Posterior cingulate gyrus (tissue), 11 donors: ENCODE data around the gene TMEM87B.
"Not testable (repeated sequence)": the region's sequence is repeated elsewhere in the genome, so short reads cannot be mapped to it uniquely, and the experiment has no call there.

Experiments
- DNase-seq, 10 donors: peaks; one replicate each; pipeline versions ENCODE4 v3.0.0 to v3.0.0-alpha.2; 2020 to 2021; ENCODE audit warnings: mixed read lengths in 3 of 10
- intact Hi-C: fragments of 100-400 bp; cut with DNase I; formaldehyde crosslinking; loops from one replicate; pipeline ENCODE4 v1.15.1; 2023

TMEM87B gene

DNA sequence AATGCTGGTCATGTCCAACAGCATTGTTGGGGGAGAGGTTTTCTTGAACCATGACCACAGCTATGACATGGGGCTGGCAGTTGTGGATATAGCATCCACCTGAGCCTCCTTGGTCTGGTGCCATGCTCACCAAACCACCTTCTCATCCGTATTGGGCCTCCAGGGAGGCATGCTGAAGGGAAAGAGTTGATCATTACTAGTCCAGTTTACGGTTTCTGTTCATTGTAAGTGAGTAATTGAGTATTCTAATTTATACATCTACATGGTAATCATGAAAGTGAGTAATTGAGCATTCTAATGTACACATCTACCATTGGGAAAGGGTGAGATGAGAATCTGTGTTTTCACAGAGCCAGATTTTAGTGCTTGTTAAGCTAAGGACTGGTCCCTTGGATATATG, 6.8 kb downstream of the TMEM87B start:
- intact Hi-C loops, result no loop called here
- no peak for DNase-seq

DNA sequence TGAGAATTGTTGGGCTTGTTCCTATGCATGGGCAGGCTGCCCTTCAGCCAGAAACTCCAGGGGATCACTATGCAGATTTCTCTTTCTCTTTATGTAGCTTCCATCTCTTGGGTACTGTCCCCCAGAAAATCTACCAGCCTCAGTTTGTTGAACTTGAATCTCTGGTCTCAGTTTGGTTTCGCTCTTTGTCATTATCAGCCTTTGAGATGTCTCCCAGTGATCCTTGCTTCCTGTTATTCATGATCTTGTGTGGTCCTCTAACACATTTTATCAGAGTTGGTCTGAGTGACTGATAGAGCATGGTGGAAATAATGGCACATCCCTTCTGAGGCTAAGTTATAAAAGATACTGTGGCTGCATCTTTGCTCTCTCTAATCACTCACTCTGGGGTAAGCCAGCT, 7.8 kb downstream of the TMEM87B start:
- DNase-seq, result no peak
- intact Hi-C loops, result no loop called here

GRCh38 chr2:112065486-112065885, 10.4 kb downstream of the TMEM87B start:
- intact Hi-C loops, result no loop called here
- no peak for DNase-seq

DNA sequence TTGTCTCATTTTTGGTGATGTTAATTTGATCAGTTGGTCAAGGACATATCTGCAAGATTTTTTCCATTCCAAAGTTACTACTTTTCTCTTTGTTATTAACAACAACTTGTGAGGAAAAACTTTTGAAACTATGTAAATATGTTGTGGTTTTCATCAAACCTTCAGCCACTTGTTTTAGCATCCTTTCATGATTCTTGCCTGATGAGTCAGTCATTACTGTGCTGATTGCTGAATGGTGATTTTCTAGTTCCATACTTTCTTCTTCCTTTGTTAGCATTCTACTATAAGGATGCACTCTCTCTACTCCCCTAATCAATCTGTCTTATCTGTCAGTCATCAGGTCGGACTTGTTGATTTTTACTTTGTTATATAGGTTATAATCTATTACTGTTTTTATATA, 10.9 kb downstream of the TMEM87B start:
- intact Hi-C loops, result no loop called here
- no peak for DNase-seq

DNA sequence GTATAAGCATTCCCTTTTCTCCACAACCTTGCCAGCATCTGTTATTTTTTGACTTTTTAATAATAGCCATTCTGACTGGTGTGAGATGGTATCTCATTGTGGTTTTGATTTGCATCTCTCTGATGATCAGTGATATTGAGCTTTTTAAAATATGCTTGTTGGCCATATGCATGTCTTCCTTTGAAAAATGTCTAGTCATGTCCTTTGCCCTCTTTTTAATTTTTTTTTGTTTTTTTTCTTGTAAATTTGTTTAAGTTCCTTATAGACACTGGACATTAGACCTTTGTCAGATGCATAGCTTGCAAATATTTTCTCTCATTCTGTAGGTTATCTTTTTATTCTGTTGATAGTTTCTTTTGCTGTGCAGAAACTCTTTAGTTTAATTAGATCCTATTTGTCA, 14.7 kb downstream of the TMEM87B start:
- intact Hi-C loops, result not testable (repeated sequence)

DNA sequence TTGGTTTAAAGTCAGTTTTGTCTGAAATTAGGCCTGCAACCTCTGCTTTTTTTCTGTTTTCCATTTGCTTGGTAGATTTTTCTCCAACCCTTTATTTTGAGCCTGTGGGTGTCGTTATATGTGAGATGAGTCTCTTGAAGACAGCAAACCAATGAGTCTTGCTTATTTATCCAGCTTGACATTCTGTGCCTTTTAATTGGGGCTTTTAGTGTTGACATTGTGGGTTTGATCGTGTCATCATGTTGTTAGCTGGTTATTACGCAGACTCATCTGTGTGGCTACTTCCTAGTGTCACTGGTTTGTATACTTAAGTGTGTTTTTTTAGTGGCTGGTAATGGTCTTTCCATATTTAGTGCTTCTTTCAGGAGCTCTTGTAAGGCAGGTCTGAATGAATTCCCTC, 18.8 kb downstream of the TMEM87B start:
- no peak for DNase-seq
- intact Hi-C loops, result no loop called here

More for the DNA sequence above, 14.7 kb downstream of the TMEM87B start:
- not testable (repeated sequence) for DNase-seq

GRCh38 chr2:112074506-112074905, 19.4 kb downstream of the TMEM87B start:
- DNase-seq, result no peak
- intact Hi-C loops, result no loop called here

- no peak for DNase-seq
- intact Hi-C loops, result no loop called here
Measured at GRCh38 chr2:112075490-112076260, 20.6 kb downstream of the TMEM87B start.

- no peak for DNase-seq
- intact Hi-C loops, result no loop called here
Measured at GRCh38 chr2:112077814-112078213, 22.7 kb downstream of the TMEM87B start.

GRCh38 chr2:112081262-112081661, 26.2 kb downstream of the TMEM87B start:
- intact Hi-C loops, result no loop called here
- DNase-seq, result no peak

GRCh38 chr2:112084689-112085374, 29.8 kb downstream of the TMEM87B start:
- DNase-seq, result no peak
- intact Hi-C loops, result no loop called here

- intact Hi-C loops, result no loop called here
- no peak for DNase-seq
Measured at GRCh38 chr2:112085375-112085730, 30.3 kb downstream of the TMEM87B start.

GRCh38 chr2:112085916-112086669, 31.0 kb downstream of the TMEM87B start:
- intact Hi-C loops, result no loop called here
- DNase-seq, result no peak

- DNase-seq, result no peak
- intact Hi-C loops, result no loop called here
Measured at GRCh38 chr2:112087346-112088020, 32.4 kb downstream of the TMEM87B start.

DNA sequence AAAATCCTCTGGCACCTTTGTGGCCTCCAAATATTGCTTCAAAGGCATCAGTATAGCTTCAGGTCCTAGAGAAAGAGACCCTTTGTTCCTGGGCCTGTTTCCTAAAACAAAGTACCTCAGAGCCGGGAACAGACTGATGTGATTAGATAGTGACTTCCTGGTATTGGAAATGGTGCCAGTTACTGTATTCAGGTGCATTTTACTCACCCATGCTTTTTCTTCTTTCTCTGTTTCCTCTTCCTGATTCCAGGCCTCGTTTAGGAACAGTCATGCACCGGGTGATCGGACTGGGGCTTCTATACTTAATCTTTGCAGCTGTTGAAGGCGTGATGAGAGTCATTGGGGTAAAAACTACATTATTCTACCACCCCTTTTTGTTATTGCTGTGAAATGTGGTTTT, 34.3 kb downstream of the TMEM87B start:
- DNase-seq, result no peak
- intact Hi-C loops, result no loop called here

DNA sequence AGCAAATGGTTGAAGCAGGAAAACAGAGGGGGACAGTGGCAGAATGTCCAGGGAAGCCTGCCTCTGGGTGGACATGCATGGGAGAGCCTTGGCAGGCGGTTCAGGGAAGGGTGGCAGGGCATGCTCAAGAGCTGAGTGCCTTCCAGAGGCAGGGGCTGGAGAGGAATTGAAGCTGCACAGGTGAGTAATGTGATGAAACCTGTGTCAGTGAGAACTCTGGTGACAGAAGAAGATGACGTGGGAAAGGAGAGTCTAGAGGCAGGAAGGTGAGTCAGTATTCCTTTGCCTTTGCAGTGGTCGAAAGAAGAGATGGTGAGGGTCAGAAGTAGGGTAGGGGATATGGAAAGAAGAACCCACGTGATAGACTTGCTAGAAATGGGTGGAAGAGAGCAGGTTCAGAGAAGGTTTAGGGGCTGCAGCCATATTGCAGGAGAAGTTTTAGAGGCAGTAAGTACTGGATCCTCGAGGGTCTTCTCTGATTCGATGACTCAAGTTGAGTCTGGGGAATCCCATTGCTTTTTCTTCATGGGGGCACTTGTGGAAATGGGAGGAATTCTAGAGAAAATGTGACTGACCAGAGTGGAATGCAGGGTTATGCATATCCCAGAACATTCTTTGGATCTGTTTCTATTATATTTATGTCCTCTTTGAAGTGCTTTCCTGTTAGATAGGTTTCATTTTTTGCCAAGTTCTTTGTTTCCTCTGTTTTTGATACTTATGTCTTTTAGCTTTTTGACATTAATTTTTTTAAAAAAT, 37.4 kb downstream of the TMEM87B start:
- intact Hi-C loops, result no loop called here

DNA sequence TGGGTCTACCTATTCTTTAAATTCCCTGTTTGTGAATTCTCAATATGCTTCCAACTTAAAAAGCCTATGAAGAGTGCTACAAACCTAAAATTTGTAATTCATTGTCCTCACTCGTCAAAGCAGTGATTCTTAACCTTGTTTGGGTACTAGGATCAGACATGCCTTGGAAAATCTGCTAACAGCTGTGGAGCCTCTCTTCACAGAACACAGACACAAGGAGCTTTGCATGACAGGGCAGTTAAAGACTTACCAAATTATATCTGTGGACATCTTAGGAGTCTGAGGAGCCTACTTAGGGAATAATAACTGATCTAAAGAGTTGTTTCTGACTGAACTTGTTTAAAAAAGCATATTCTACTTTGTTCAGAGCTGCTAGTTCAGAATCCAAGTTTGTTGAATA, 38.1 kb downstream of the TMEM87B start:
- intact Hi-C loops, result no loop called here
- no peak for DNase-seq

More for the DNA sequence above, 37.4 kb downstream of the TMEM87B start:
- no peak for DNase-seq

DNA sequence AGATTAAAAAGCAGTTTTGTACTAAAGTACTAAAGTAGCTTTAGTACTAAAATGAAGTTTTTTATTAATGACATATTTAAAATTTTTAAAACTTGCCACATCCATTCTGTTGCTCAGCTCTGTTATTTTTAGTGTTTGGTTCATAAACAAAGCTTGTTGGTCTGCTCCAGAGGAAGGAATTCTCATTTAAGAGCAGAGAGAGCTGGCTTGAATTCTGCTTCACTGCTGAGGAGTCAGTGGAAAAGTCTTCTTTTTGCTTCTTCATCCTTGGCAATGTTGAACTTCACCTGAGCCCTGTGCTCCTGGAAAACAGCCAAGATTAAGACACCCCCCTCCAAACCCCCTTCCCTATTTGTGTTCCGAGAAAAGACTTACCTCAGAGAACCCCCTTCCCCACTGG, 40.6 kb downstream of the TMEM87B start:
- intact Hi-C loops, result no loop called here
- DNase-seq, result no peak

- intact Hi-C loops, result no loop called here
- no peak for DNase-seq
Measured at GRCh38 chr2:112096098-112096497, 41.0 kb downstream of the TMEM87B start.

GRCh38 chr2:112108178-112108832, 53.2 kb downstream of the TMEM87B start:
- no peak for DNase-seq
- intact Hi-C loops, result no loop called here
